Sigmoid colon (tissue), 4 donors: Measurements from ENCODE around the gene GTPBP3.

Experiments used
- EP300 ChIP-seq, 4 donors: sonication (generic); formaldehyde crosslinking; IDR thresholded peaks; one replicate each; pipeline ENCODE4 v1.6.1; 2017; ENCODE audit warnings: antibody characterized with exemption in 4 of 4
- POLR2AphosphoS5 ChIP-seq, 4 donors: sonication (generic); formaldehyde crosslinking; IDR thresholded peaks; one replicate each; pipeline ENCODE4 v1.6.1; 2017; ENCODE audit warnings: antibody characterized with exemption in 4 of 4
- TF ChIP-seq, protein P1 (sequence below), 4 experiments: fragments of 450-650 bp in 3 of 4; fragments of 200-600 bp in 1 of 4; IDR thresholded peaks; one replicate each; pipeline ENCODE4 v1.5.1; 2016 to 2019; ENCODE audit warnings: antibody characterized with exemption in 4 of 4, mild to moderate bottlenecking in 3 of 4, moderate library complexity in 2 of 4

DNA sequence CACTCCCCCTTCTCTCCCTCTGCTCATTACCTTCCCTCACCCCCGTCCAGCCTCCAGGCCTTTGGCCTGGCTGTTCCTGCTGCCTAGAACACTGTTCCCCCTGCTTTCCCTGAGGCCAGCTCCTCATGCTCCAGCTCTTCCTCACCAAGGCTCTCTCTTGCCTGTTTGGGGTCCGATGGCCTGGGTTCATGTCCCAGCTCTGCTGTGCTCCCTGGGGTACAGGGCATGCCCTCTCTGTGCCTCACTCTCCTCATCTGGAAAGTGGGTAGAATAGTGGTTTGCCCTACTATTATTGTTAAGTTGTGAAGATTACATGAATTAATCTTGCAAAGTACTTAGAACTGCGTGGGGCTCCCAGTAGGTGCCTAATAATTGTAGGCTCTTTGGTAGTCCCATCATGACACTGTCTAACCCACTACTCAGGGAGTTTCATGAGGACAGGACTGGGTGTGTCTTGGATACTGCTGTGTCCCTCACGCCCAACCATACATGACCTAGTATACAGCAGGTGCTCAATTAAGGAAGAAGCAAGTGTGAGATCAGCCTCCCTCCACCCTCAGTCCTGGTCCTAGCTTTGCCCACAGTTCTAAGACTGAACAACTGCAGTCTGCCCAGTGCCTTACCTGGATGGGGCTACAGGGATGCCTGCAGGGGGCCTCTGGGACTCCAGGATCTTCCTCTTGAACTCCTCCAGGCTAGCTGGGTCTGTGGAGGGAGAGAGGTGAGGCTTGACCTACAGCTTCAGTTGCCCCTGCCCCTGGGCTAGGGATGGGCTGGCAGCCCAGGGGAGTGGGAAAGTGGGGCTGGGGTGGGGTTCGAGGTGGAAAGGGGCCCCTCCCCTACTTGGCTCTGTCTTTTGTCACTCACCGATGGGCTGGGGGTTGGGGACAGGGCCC, 22.8 kb downstream of the GTPBP3 start:
- TF ChIP-seq POLR2AphosphoS5 (IDR thresholded peaks at IDR 0.05) = no peak
- TF ChIP-seq, protein P1, sequence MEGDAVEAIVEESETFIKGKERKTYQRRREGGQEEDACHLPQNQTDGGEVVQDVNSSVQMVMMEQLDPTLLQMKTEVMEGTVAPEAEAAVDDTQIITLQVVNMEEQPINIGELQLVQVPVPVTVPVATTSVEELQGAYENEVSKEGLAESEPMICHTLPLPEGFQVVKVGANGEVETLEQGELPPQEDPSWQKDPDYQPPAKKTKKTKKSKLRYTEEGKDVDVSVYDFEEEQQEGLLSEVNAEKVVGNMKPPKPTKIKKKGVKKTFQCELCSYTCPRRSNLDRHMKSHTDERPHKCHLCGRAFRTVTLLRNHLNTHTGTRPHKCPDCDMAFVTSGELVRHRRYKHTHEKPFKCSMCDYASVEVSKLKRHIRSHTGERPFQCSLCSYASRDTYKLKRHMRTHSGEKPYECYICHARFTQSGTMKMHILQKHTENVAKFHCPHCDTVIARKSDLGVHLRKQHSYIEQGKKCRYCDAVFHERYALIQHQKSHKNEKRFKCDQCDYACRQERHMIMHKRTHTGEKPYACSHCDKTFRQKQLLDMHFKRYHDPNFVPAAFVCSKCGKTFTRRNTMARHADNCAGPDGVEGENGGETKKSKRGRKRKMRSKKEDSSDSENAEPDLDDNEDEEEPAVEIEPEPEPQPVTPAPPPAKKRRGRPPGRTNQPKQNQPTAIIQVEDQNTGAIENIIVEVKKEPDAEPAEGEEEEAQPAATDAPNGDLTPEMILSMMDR (IDR thresholded peaks at IDR 0.05) = no peak
- TF ChIP-seq EP300 (IDR thresholded peaks at IDR 0.05) = no peak
